Osteoblast (primary cell): Measurements from ENCODE around the gene TSFM. TPM values are rescaled to one million over a fixed set of nuclear protein-coding genes. Genes with fewer than 3 reads are reported as not detected.

Experiments used
- DNase-seq: peaks from one replicate; pipeline ENCODE4 v3.0.0; 2011; ENCODE audit warnings: low spot score, mixed read lengths; ENCODE audit not compliant: insufficient read length; ENCODE audit errors: missing footprints
- H2AFZ ChIP-seq: 2 replicates; pipeline ENCODE4 v1.6.0; 2011; ENCODE audit warnings: mild to moderate bottlenecking, low read length
- H3K27ac ChIP-seq: 2 replicates; pipeline ENCODE4 v1.5.1; 2011; ENCODE audit warnings: mild to moderate bottlenecking, low read depth, low read length, moderate library complexity
- H3K27me3 ChIP-seq: 2 replicates; pipeline ENCODE4 v1.6.0; 2012; ENCODE audit warnings: mild to moderate bottlenecking, control low read depth, inconsistent platforms, low read length, moderate library complexity; ENCODE audit not compliant: insufficient read depth
- H3K36me3 ChIP-seq: 2 replicates; pipeline ENCODE4 v1.5.1; 2011; ENCODE audit warnings: mild to moderate bottlenecking, low read length, control low read depth, moderate library complexity; ENCODE audit not compliant: insufficient read depth
- H3K4me1 ChIP-seq: 2 replicates; pipeline ENCODE4 v1.5.1; 2011; ENCODE audit warnings: mild to moderate bottlenecking, low read length, control low read depth, moderate library complexity; ENCODE audit not compliant: insufficient read depth
- H3K4me2 ChIP-seq: 2 replicates; pipeline ENCODE4 v1.6.0; 2011; ENCODE audit warnings: mild to moderate bottlenecking, low read length; ENCODE audit not compliant: insufficient read depth
- H3K4me3 ChIP-seq: fragments of 200-600 bp; sonication (generic); 3 replicates; pipeline ENCODE4 v1.5.1; 2012; ENCODE audit warnings: mild to moderate bottlenecking, low read length, inconsistent platforms; ENCODE audit not compliant: insufficient read depth
- H3K79me2 ChIP-seq: 2 replicates; pipeline ENCODE4 v1.6.0; 2012; ENCODE audit warnings: mild to moderate bottlenecking, low read length, control low read depth, inconsistent platforms; ENCODE audit not compliant: insufficient read depth
- H3K9me3 ChIP-seq: 2 replicates; pipeline ENCODE4 v1.5.1; 2011; ENCODE audit warnings: low read depth, low read length, control low read depth
- H4K20me1 ChIP-seq: 2 replicates; pipeline ENCODE4 v1.6.0; 2012; ENCODE audit warnings: mild to moderate bottlenecking, low read length, control low read depth; ENCODE audit not compliant: insufficient read depth
- total RNA-seq: library from RNA; depleted of rRNA; stranded (reverse); fragments of >200 nt; gene quantifications from 2 replicates; pipeline ENCODE4 v1.2.3, GENCODE V29; 2012
- TF ChIP-seq, protein P1 (sequence below): IDR thresholded peaks from 2 replicates; pipeline ENCODE4 v1.5.1; 2011; ENCODE audit warnings: mild to moderate bottlenecking, low read depth, low read length, moderate library complexity; ENCODE audit errors: extremely low read depth

Gene TSFM
- total RNA-seq, 1 donor = 18.1 TPM

DNA sequence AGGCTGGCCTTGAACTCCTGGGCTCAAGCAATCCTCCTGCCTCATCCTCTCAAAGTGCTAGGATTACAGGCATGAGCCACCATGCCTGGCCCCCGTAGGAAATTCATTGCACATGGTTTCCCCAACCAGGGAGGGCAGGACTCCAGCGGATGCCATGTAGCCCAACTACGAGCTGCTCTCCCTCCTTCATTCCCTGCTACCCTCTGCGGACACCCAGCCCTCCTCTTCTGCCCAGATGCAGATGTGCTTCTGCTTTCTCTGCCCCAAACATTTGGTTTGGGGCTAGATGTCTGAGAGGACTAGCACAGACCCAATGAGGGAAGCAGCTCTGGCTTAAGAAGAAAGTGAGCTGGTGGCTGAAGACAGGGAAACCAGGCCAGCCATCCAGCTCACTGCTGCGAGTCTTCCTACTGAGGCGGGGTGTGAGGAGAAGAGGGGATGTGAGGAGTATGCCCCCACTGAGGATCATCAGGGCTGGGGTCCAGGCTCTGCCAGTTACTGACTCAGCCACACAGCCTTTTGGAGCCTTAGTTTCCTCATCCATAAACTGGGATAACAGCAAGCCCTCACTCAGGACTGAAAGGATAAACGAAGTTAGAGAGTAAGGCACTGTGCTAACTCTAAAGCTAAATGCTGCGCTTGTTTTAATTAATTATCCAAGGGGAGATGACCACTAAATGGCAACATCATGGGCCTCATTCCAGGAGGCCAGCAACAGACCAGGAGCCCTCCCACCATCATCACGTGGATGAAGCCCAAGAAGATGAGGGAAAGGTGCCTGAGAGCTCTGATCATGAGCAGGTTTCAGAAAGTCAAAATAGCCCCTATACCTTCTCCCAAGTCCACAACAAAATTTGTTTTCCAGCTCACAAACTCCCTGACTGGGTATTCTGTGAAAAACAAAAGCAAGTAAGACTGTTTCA is 53.0 kb downstream of the TSFM start:
- Histone ChIP-seq H3K4me3 (no peak overlapping the region), H3K4me1 (peaks cover 79% of the 10 kb centered on the region), H3K9me3 (no peaks in the 10 kb centered on the region), H3K36me3 (peaks cover 9% of the 10 kb centered on the region), H3K4me2 (peak overlapping the region; percentile 9), H3K79me2 (peaks cover 98% of the 10 kb centered on the region), H3K27ac (peak overlapping the region; percentile 35), H4K20me1 (peaks cover 91% of the 10 kb centered on the region), H3K27me3 (no peaks in the 10 kb centered on the region), H2AFZ (no peak overlapping the region)
- DNase-seq = no peak
- TF ChIP-seq, protein P1, sequence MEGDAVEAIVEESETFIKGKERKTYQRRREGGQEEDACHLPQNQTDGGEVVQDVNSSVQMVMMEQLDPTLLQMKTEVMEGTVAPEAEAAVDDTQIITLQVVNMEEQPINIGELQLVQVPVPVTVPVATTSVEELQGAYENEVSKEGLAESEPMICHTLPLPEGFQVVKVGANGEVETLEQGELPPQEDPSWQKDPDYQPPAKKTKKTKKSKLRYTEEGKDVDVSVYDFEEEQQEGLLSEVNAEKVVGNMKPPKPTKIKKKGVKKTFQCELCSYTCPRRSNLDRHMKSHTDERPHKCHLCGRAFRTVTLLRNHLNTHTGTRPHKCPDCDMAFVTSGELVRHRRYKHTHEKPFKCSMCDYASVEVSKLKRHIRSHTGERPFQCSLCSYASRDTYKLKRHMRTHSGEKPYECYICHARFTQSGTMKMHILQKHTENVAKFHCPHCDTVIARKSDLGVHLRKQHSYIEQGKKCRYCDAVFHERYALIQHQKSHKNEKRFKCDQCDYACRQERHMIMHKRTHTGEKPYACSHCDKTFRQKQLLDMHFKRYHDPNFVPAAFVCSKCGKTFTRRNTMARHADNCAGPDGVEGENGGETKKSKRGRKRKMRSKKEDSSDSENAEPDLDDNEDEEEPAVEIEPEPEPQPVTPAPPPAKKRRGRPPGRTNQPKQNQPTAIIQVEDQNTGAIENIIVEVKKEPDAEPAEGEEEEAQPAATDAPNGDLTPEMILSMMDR = no peak

DNA sequence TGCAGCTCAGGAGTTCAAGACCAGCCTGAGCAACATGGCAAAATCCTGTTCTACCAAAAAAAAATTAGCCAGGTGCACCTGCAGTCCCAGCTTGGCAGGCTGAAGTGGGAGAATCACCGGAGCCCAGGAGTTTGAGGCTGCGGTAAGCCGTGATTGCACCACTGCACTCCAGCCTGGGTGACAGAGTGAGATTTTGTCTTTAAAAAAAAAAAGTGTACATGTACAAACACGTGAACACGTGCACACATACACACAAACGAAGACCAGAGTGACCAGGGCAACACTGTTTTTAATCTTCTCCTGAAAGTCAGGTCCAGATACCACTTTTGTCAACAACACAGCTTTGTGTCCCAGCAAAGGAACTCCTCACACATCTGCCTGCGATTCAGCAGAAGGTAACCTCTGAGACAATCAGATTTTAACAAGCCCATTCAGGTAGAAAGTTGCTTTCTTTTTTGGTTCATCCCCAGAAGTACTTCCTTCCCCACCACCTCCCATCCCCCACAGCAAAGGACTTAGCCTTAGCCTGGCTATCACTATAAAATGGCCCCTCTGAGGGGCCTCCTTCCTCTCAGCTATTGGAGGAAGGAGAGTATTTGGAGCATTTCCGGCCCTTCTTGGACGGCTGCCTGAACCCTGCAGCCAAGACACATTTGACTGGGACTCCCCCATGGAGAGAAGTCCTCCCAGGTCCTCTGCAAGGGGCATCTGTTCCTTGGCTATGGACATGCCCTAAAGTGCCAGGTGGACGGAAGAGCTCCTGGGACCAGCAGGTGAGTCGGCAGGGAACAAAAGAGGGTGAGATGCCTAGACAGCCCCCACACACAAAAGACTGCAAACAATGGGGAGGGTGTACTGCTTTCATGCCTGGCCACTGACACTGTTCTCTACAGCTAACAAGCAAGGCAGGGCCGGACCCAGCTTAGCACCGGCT is 54.1 kb downstream of the TSFM start:
- Histone ChIP-seq H3K79me2 (peaks cover 98% of the 10 kb centered on the region), H3K27ac (peak overlapping the region; percentile 40), H4K20me1 (peaks cover 91% of the 10 kb centered on the region), H3K36me3 (peaks cover 9% of the 10 kb centered on the region), H3K27me3 (no peaks in the 10 kb centered on the region), H2AFZ (no peak overlapping the region), H3K4me3 (peak overlapping the region; percentile 7), H3K4me1 (peaks cover 85% of the 10 kb centered on the region), H3K9me3 (no peaks in the 10 kb centered on the region), H3K4me2 (peak overlapping the region; percentile 58)
- DNase-seq = peak; percentile 83
- TF ChIP-seq, protein P1 = no peak

DNA sequence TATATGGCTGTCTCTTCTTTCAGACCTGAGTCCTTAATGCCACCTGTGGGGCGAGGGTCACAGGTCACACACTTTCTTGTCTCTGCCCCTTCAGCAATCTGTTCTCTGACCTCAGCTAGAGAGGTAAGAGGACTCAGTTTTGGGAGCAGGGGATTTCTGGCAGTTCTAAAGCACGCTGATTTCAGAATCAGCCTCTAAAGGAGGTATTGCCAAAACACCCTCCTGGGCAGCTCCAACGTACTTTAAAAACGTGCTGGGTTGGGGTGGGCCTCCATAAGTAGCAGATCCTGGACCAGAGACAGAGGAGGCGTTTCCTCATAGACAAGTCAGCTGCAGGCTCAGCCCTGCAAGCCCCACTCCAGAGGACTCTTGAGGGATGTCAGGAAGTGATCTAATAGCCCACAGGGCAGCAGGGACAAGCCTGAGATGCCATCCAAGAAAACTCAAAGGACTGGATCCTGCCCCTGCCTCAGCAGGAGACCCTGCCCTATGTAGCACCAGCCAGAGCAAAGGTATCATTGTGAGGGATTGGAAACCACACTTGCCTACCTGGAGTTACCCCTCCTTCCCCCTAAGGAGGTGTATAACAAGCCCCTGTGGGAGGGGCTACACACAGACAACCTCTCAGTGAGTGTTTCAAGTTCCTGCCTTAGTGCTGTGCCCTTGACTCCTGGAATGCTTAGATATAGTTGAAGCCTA is 55.4 kb downstream of the TSFM start:
- Histone ChIP-seq H2AFZ (no peak overlapping the region), H3K4me3 (peak overlapping the region; percentile 15), H3K4me1 (peaks cover 85% of the 10 kb centered on the region), H3K36me3 (peaks cover 12% of the 10 kb centered on the region), H3K27me3 (no peaks in the 10 kb centered on the region), H3K27ac (peak overlapping the region; percentile 74), H3K79me2 (peaks cover 98% of the 10 kb centered on the region), H3K9me3 (no peaks in the 10 kb centered on the region), H4K20me1 (peaks cover 92% of the 10 kb centered on the region), H3K4me2 (peak overlapping the region; percentile 45)
- DNase-seq = peak; percentile 93
- TF ChIP-seq, protein P1 = no peak
